NCI-H82 (cell line): Measurements from ENCODE around the gene C2CD4D.
"Not testable (repeated sequence)": the region's sequence is repeated elsewhere in the genome, so short reads cannot be mapped to it uniquely, and the experiment has no call there.

Experiments
- DNase-seq: peaks from one replicate; lab custom pipeline; 2025; lab: John Stamatoyannopoulos, UW

C2CD4D gene

DNA sequence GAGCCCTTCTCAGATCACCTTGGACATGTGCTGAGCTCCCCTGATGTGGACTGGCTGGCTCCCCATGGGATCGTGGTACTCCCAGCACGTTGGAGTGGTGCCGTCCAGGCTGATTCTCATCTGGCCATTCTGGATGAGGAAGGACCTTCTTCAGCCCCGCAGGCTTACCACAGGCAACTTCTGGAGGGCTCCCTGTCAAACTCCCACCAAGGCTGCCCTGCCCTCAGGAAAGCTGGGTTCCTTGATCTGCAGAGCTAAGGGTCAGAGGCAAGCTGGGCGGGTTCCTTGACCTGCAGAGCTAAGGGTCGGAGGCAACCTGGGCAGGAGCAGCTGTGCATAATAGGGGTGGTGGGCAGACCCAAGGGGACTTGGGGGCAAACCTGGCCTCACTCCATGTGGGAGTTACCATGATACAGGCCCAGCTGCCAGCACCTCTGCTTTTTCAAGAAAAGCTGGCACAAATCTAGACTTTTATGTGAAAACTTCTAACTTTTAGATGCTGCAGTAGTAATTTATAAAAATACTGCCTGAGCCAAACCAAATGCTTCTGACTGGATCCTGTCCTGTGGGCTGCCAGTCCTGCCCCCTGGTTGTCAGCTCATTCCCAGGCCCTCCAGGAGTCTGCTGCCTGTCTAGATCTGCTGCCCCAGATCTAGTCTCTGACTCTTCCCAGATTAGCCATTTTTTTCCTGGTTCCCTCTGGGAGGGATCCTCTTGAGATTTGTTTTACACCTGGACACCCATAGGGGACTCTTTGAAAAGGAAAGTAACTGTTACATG is 19.5 kb upstream of the C2CD4D start:
- no peak for DNase-seq

DNA sequence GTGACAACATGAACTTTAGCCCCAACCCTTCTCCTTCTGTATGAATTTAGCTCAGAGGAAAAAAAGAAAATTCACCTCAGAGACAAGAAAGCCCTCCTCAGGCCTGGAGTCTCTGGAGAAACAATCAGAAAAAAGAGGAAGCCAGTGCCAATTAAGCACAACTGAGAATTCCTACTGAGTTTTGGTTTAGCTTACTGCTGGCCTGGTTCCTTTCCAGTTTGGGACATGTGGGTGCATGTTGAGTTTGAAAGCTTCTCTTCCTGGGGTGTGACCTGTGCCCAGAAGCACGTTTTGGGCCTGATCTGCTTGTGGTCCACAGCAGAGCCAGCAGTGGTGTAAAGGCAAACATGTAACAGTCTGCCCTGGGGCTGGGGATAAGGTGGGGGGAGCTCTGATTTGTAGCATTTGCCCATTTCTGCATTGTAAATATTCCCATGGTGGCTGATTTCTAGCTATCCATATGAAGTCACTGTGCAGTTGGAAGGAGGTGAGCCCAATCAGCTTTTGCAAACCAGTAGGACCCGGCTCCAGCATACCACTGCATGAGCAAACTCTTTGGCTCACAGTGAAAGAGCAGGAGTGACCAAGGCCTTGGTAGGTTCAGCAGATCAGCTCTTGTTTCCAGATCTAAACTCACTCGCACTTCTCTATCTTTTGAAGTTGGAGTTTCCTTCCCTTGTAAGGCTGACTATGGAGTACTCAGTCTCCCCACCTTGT is 18.6 kb upstream of the C2CD4D start:
- no peak for DNase-seq

DNA sequence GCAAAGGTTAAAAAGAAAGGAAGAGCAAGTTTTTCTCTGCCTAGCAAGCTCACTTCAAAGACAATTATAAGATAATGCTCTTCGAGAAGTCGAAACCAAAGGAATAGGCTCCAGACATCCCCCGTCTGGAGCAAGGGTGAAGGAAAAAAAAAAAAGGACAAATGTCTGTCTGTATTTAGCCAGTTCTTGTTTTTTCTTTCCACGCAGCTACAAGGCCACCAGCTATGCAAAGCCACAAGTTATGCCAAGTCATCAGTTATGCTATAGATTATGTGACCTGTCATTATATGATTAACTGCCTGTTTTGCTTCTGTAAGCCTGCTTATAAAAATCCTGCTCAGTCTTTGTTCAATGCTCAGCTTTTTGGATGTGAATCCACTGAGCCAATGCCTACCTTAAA is 16.3 kb upstream of the C2CD4D start:
- DNase-seq, result no peak

DNA sequence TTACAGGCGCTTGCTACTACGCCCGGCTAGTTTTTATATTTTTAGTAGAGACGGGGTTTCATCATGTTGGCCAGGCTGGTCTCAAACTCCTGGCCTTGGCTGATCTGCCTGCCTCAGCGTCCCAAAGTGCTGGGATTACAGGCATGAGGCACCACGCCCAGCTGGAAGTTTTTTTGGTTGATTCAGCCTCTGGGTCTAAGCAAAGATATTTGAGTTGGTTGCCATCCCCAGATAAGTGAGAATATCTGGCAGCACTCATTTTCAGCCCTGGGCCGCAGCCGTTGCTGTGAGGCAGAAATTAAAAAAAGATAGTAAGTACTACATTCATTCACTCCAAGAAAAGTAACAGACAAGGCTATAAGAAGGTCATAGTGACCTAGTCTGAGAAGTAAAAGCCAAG is 15.9 kb upstream of the C2CD4D start:
- not testable (repeated sequence) for DNase-seq

- no peak for DNase-seq
Observed at GRCh38 chr1:151854658-151855057, 15.0 kb upstream of the C2CD4D start.

GRCh38 chr1:151853411-151853943 is 13.9 kb upstream of the C2CD4D start, which contains the start of gene THEM5:
THEM5 (minus strand) TSS chr1:151853712; CDS start chr1:151853565, 147 bp downstream.
- DNase-seq, result peak; percentile 32

- no peak for DNase-seq
Observed at GRCh38 chr1:151852733-151853132, 13.1 kb upstream of the C2CD4D start.

- DNase-seq, result no peak
Observed at GRCh38 chr1:151851886-151852285, 12.3 kb upstream of the C2CD4D start.

GRCh38 chr1:151849871-151850270 is 10.3 kb upstream of the C2CD4D start:
- DNase-seq, result no peak

GRCh38 chr1:151849126-151849525 is 9.5 kb upstream of the C2CD4D start:
- DNase-seq, result no peak

DNA sequence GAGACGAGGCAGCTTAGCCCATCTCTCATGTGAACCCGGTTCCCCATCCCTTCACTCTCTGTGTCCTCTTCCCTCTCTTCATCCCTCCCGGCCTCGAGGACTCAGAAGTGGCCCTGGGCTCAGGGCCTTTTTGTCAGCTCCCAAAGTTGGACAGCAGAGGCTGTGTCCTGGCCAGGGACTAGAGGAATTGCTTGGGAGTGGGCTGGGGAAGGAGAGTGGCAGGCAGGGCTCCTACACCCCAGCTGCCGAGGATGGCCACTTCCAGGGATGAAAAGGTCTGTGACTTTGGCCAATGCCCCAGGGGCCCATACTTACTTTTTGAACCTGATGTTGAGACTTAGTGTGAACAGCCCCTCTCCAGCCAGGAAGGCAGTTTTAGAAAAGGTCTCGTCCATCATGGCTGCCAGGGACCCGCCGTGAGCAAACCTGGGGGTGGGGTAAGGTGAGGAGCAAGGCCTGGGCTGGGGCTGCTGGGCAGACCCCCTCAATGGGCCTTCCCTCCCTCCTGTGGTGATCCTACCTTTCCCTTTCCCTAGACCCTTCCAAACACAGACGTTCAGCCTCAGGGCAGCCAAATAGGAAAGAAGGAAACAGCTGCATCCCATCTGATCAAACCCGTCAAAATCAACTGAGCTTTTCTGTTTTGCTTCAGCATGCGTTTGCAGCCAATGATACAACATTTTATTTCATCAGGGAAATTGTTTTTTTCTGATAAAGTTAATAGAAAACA is 8.4 kb upstream of the C2CD4D start:
- no peak for DNase-seq

DNA sequence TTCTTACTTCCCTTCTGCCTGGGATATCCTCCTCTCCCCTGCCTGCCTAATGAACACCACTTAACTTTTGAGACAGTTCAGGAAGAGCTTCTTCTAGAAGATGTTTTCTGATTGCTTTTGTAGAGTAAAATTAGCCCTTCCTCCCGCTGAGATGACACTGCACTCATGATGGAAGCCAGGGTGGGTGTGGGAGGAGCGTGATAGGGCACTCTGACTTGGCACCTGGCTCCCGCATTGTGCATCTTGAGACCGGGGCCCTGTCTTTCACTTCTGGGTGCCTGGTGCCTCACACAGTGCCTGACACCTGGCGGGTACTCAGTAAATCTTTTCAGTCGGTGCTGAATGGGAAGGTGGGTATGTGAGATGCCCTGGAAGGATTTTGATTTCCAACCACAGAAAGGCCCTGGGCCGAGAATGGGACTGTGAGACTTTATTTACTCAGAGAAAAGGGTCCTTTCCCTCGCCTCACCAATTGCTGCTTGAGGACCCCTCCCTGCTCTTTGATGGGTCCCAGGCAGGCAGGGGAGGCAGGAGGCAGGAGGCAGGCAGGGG is 7.1 kb upstream of the C2CD4D start:
- DNase-seq, result no peak

GRCh38 chr1:151846062-151846568 is 6.5 kb upstream of the C2CD4D start:
- no peak for DNase-seq

DNA sequence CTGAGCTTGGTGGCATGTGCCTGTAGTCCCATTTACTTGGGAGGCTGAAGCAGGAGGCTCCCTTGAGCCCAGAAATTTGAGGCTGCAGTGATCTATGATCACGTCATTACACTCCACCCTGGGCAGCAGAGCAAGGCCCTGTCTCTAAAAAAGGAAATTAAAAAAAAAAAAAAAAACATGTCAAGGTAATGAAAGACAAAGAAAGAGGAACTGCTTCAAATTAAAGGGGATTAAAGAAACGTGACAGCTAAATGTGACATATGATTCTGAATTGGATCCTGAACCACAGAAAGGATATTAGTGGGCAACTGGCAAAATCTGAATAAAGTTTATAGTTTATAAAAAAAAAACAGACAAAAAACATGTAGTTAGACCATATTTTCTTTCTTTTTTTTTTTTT is 3.8 kb upstream of the C2CD4D start:
- DNase-seq, result no peak

GRCh38 chr1:151841141-151841540 is 1.5 kb upstream of the C2CD4D start:
- no peak for DNase-seq

- DNase-seq, result no peak
Observed at GRCh38 chr1:151840421-151840820, 801 bp upstream of the C2CD4D start.

DNA sequence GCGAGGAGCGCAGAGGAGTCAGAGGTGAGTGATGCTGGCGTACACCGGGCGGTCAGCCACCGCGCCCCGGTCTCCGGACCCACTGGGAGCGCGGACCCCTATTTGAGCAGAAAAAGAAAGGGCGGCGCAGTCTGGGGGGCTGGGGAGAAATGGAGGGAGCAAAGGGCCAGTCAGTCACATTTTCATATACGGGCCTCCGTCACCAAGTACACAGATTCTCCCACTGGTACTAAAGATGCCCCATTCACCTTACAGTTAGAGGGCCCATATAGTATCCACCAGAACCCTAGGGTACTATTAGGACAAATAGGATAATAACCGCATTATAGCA is 573 bp downstream of the C2CD4D start:
- DNase-seq, result no peak

GRCh38 chr1:151838222-151839081 is 1.2 kb downstream of the C2CD4D start:
- DNase-seq, result no peak

DNA sequence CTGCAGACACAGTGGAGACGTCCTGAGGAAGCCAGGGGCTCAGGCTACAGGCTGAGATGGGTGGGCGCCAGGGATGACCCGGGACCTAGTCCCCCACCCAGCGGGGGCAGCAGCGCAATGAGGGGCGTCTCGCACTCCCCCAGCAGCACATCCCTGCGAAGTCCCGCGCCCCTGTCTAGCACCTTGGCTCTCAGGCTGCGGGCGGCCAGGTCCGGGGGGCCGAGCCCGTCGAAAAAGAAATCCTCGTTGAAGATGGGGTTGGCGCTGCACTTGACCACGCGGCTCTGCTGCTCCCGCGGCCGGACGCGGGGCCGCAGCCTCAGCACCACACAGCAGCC is 1.8 kb downstream of the C2CD4D start:
- DNase-seq, result no peak

DNA sequence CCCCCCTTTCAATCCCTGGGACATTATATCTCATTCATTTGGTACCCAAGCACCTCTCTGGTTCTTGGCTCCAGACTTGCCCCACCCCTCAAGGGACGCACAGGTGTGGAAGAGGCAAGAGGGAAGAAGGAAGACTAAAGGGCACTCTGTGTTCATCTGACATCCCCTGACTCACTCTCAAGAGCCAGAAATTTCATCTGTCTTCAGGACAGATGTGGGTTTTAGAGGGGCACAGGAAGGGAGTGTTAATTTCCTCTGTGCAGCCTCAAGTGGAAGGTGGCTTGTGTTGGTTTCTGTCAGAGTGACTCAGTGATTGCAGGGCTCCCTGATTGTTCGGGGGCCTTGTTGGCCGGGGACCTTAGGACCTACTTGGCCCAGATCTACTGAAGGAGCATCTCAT is 2.4 kb downstream of the C2CD4D start:
- DNase-seq, result no peak

- no peak for DNase-seq
Observed at GRCh38 chr1:151835596-151835995, 4.0 kb downstream of the C2CD4D start.
